ENCODE data around the gene IP6K2.
"Not testable (repeated sequence)": the region's sequence is repeated elsewhere in the genome, so short reads cannot be mapped to it uniquely, and the experiment has no call there.

Gene IP6K2

DNA sequence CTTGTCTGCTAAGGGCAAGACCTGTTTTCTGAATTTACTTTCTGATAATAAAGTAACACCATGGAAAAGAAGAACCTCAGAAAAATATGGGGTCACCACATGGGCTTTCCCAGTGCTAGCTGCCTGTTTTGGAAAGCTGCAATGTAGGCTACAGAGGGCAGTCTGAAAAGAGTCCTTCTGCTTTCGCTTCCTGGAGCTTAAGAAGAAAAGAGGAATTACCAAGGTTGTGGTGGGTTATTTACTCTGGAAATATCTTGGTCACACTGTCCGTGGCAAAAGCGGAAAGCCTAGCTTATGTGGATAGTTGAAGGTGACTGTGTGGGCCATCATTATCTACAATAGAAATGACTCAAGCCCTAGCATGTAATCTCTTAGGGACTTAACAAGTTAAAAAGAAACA lies 31.7 kb upstream of the IP6K2 start:
- no peak for TF ChIP-seq CTCF (conservative IDR thresholded peaks at IDR 0.05; ENCODE audit: low read length)
- no peak for DNase-seq (ENCODE audit: low read depth)
- H3K4me3 ChIP-seq (ENCODE audit: low read length) = no peak overlapping the region

DNA sequence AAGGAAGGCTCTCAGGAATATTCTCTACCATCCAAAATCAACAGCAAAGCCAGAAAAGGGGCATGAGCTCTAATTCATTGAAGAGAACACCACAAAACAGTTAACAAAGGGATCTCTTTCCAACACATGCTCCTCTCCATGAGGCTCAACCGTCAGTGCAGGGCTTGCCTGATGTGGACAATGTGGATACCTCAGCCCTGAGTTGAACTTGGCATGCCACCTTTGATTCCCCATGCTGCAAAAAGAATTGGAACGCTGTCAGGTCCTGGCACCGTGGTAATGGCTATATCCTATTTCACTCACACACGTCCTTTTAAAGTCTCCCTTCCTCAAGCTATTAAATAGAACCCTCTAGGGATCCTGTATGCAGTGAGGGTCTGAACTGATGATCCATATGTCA lies 30.7 kb upstream of the IP6K2 start:
- no peak for DNase-seq (ENCODE audit: low read depth)
- TF ChIP-seq CTCF (conservative IDR thresholded peaks at IDR 0.05; ENCODE audit: low read length) = no peak
- H3K4me3 ChIP-seq (ENCODE audit: low read length) = no peak overlapping the region

- no peak overlapping the region for H3K4me3 ChIP-seq (ENCODE audit: low read length)
- TF ChIP-seq CTCF (conservative IDR thresholded peaks at IDR 0.05; ENCODE audit: low read length) = no peak
- DNase-seq (ENCODE audit: low read depth) = no peak
These were observed 30.1 kb upstream of the IP6K2 start for GRCh38 chr3:48747015-48747615.

DNA sequence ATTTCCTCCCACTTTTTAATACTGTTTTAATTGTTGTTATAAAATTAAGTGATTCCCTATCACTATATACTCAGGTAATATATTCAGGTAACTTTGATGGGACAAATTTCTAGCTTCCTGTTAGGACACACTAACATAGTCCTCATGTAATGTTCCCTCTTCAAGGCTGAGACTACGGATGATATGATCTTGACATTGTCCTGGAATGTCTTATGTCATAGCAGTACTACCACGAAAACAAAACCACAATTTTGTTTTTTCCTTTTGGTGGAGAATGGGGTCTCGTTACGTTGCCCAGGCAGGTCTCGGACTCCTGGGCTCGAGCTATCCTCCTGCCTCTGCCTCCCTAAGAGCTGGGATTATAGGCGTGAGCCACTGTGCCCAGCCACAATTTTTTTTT lies 26.8 kb upstream of the IP6K2 start:
- no peak for TF ChIP-seq CTCF (conservative IDR thresholded peaks at IDR 0.05; ENCODE audit: low read length)
- DNase-seq (ENCODE audit: low read depth) = no peak
- no peak overlapping the region for H3K4me3 ChIP-seq (ENCODE audit: low read length)

- H3K4me3 ChIP-seq (ENCODE audit: low read length); DNase-seq (ENCODE audit: low read depth): not testable (repeated sequence)
These were observed 24.2 kb upstream of the IP6K2 start for GRCh38 chr3:48741226-48741625.

DNA sequence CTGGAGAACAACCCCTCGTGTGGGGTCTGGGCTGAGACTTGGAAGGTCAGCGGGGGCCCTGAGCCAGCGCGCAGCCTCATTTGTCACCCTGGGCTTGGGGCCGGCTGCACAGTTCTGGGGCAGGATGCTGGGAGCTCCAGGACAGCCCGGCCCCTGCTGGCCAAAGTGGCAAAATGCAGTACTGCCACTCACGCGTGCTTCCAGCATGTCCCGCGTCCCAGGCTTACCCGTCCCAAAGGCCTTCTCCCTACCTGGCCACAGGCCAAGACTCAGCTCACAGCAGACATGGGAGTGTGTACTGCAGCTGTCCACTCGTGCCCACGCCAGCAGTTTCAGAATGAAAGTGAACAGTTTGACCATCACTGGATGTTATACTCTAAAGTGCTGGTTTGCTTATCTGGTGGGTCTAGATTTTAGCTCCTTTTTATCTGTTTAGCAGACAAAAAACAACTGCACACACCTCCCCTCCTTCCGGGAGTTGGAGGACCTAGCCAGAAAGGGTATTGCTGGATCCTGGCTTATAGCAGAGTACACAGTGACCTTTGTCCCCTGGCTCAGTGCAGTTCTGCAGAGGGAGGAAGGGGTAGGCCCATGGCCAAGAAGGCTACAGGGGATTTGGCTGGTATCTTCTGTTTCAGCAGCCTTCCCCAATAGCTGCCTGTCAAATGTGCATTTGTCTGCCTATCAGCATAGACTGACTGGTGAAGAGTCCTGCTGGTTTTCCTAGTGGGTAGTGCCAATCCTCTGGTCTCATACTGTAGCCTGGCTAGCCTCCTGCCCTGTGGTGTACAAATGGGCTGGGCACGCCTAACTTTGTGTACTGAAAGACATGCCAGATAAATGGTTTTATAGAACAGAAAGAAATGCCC lies 23.2 kb upstream of the IP6K2 start:
- TF ChIP-seq CTCF (conservative IDR thresholded peaks at IDR 0.05; ENCODE audit: low read length) = peak; percentile 73
- H3K4me3 ChIP-seq (ENCODE audit: low read length) = no peak overlapping the region
- peak; percentile 73 for DNase-seq (ENCODE audit: low read depth)

DNA sequence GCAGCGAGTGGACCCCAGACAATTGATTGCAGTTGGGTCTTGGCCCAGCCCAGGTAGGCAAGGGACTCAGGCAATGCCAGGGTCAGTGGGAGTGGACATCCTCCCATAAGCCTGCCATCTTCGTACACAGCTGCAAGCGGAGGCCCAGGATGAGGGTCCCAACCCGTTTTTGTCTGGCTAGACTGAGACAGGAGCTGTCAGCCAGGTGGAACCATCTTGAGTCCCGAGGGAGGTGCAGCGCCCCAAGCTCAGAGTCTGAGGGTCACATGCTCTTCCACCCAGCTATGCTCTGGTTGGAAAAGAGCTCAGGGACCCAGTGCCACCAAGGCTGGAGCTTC lies 22.6 kb upstream of the IP6K2 start:
- H3K4me3 ChIP-seq (ENCODE audit: low read length) = no peak overlapping the region
- DNase-seq (ENCODE audit: low read depth) = no peak
- TF ChIP-seq CTCF (conservative IDR thresholded peaks at IDR 0.05; ENCODE audit: low read length) = no peak
